Panc1 (cell line): ENCODE measurements around the gene NTM.

Source experiments
- CTCF ChIP-seq: fragments of 450-650 bp; IDR thresholded peaks from 2 replicates; pipeline ENCODE4 v1.5.1; 2017; ENCODE audit warnings: mild to moderate bottlenecking
- POLR2AphosphoS5 ChIP-seq: IDR thresholded peaks from 2 replicates; pipeline ENCODE4 v1.6.1; 2012; ENCODE audit warnings: mild to moderate bottlenecking, low read depth, low read length, moderate library complexity
- REST ChIP-seq, 2 experiments: IDR thresholded peaks; 2 replicates each; pipeline ENCODE4 v1.6.1; 2011 to 2012; ENCODE audit warnings: low read depth in 2 of 2, control low read depth in 1 of 2, low read length in 1 of 2, mild to moderate bottlenecking in 1 of 2, moderate library complexity in 1 of 2; ENCODE audit not compliant: insufficient read depth in 1 of 2
- TCF7L2 ChIP-seq: IDR thresholded peaks from 2 replicates; pipeline ENCODE4 v1.6.1; 2011; ENCODE audit warnings: mild to moderate bottlenecking, low read depth, low read length, inconsistent platforms

GRCh38 chr11:131823772-131824171 lies 453.4 kb downstream of the NTM start:
- TF ChIP-seq CTCF (no peak), TCF7L2 (no peak), POLR2AphosphoS5 (no peak), REST (IDR thresholded peaks at IDR 0.05; ENCODE audit: insufficient read depth in 1 of 2, low read depth in 2 of 2, low read length in 1 of 2) (no peak)
